DND-41 (cell line): Measurements from ENCODE around the gene TMEM243.

Source experiments
- CTCF ChIP-seq: IDR thresholded peaks from 2 replicates; pipeline ENCODE4 v1.5.1; 2012; ENCODE audit warnings: borderline replicate concordance, low read length, moderate library complexity, mild to moderate bottlenecking; ENCODE audit not compliant: poor library complexity, severe bottlenecking; ENCODE audit errors: extremely low read depth
- EZH2 ChIP-seq: IDR thresholded peaks from 3 replicates; pipeline ENCODE4 v1.6.1; 2012; ENCODE audit warnings: borderline replicate concordance, low read depth, mild to moderate bottlenecking, moderate library complexity, low read length, inconsistent platforms; ENCODE audit not compliant: severe bottlenecking

- TF ChIP-seq CTCF (no peak), EZH2 (no peak)
Measured at GRCh38 chr7:87231258-87231657, 11.7 kb upstream of the TMEM243 start.
